BE2C (cell line): ENCODE results near the gene HSPA9.

Experiments
- DNase-seq: peaks from one replicate; pipeline ENCODE4 v3.0.0-alpha.2; 2020
- H3K27me3 ChIP-seq: fragments of 250-450 bp; sonication (Bioruptor Pico); 2 replicates; pipeline ENCODE4 v1.5.1; 2020; ENCODE audit warnings: mild to moderate bottlenecking
- H3K36me3 ChIP-seq: fragments of 250-450 bp; sonication (Bioruptor Pico); 2 replicates; pipeline ENCODE4 v1.5.1; 2020; ENCODE audit warnings: mild to moderate bottlenecking
- H3K4me1 ChIP-seq: fragments of 250-450 bp; sonication (Bioruptor Pico); 2 replicates; pipeline ENCODE4 v1.5.1; 2020
- H3K4me3 ChIP-seq: 2 replicates; pipeline ENCODE4 v1.5.1; 2011; ENCODE audit warnings: low read depth, low read length
- H3K9me3 ChIP-seq: fragments of 250-450 bp; sonication (Bioruptor Pico); 2 replicates; pipeline ENCODE4 v1.5.1; 2020
- CTCF ChIP-seq: IDR thresholded peaks from 2 replicates; pipeline ENCODE4 v1.5.1; 2012; ENCODE audit warnings: mild to moderate bottlenecking, low read depth, low read length

The HSPA9 gene

GRCh38 chr5:138542180-138542955 is 32.8 kb downstream of the HSPA9 start:
- Histone ChIP-seq H3K4me1 (peaks cover 4% of the 10 kb centered on the region; the same call in 1 of the 2 replicates), H3K36me3 (peaks cover 43% of the 10 kb centered on the region)

GRCh38 chr5:138541511-138542179 is 33.6 kb downstream of the HSPA9 start:
- Histone ChIP-seq H3K36me3 (peaks cover 50% of the 10 kb centered on the region), H3K4me1 (peaks cover 4% of the 10 kb centered on the region), H3K9me3 (no peaks in the 10 kb centered on the region), H3K4me3 (peak overlapping the region; percentile 95), H3K27me3 (no peaks in the 10 kb centered on the region)
- no peak for TF ChIP-seq CTCF
- DNase-seq = no peak

More at GRCh38 chr5:138542180-138542955, 32.8 kb downstream of the HSPA9 start:
- no peaks in the 10 kb centered on the region for H3K9me3 ChIP-seq
- no peak for TF ChIP-seq CTCF
- H3K4me3 ChIP-seq = peak overlapping the region; percentile 95
- no peaks in the 10 kb centered on the region for H3K27me3 ChIP-seq
- peak; percentile 23 for DNase-seq

- no peaks in the 10 kb centered on the region for H3K9me3 ChIP-seq
- no peaks in the 10 kb centered on the region for H3K27me3 ChIP-seq
- no peak for DNase-seq
- peaks cover 59% of the 10 kb centered on the region for H3K36me3 ChIP-seq
- no peak for TF ChIP-seq CTCF
- H3K4me3 ChIP-seq = no peak overlapping the region
- H3K4me1 ChIP-seq = peaks cover 4% of the 10 kb centered on the region
These were observed 35.4 kb downstream of the HSPA9 start for GRCh38 chr5:138539791-138540190.

- Histone ChIP-seq H3K4me3 (no peak overlapping the region), H3K4me1 (peaks cover 4% of the 10 kb centered on the region)
These were observed 36.1 kb downstream of the HSPA9 start for GRCh38 chr5:138538943-138539627.

GRCh38 chr5:138536665-138537315 is 38.4 kb downstream of the HSPA9 start:
- Histone ChIP-seq H3K9me3 (no peaks in the 10 kb centered on the region), H3K27me3 (no peaks in the 10 kb centered on the region), H3K4me1 (peaks cover 4% of the 10 kb centered on the region), H3K4me3 (no peak overlapping the region), H3K36me3 (peaks cover 71% of the 10 kb centered on the region)
- peak; percentile 48 for TF ChIP-seq CTCF
- no peak for DNase-seq

More at GRCh38 chr5:138538943-138539627, 36.1 kb downstream of the HSPA9 start:
- Histone ChIP-seq H3K9me3 (no peaks in the 10 kb centered on the region), H3K36me3 (peaks cover 65% of the 10 kb centered on the region), H3K27me3 (no peaks in the 10 kb centered on the region)
- TF ChIP-seq CTCF = no peak
- no peak for DNase-seq
